Activated CD4-positive, alpha-beta T cell treated with anti-CD3 and anti-CD28 coated beads, Interleukin-2, amount 50 U/mL, for 24 hours (primary cell): ENCODE results near the gene PCYT1A.
"Not testable (repeated sequence)": the region's sequence is repeated elsewhere in the genome, so short reads cannot be mapped to it uniquely, and the experiment has no call there.

Experiments
- DNase-seq, 2 donors: peaks; one replicate each; pipeline ENCODE4 v3.0.0-alpha.2; 2020; ENCODE audit warnings: low read depth in 1 of 2, low spot score in 1 of 2

PCYT1A gene

DNA sequence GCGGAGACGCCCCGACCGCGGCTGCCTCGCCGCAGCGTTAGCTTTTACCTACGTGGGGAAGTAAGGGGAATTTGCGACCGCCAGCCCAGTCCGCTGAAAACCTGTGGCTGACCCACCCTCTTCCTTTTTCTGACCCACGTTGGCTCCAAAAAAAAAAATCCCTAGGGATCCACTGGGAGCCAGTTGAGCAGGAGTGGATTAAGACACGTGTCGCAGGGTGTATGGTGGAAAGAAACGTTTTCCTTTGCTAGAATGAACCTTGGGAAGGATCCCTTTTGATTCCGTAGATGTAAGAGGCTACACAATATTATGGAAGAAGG lies 575 bp upstream of the PCYT1A start:
- no peak for DNase-seq

DNA sequence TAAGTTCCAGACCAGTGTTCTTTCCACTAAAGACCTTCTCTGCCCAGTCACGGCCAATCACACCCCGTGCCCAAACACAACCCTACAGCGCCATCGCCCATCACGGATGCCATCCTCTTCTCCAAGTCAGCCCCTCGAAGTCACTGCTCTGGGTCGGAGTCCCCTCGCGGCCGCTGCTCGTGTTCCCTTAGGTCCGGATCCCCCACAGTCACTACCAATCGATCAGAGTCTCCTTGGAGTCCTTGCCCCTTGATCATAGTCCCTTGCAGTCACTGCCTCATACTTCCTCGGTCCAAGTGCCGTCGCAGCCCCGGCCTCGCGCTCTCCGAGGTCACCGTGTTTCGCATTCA lies 461 bp downstream of the PCYT1A start:
- no peak for DNase-seq

DNA sequence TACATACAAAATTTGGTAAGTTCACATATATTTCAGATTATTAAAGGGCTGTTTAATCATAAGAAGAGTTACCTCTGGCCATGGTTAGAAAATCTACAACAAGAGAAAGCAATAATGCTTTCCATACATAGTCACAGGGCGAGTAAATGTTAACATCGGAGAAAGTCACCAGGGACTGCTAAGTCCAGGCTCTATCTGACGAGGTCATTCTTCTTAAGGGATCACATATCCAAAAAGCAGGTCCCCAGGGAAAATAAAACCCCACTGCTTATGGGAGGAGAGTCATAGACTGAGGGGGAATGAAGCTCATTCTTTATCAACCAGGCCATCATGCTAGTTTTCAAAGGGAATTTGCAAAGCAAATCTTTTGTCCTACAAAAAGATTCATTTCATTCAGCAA lies 3.1 kb downstream of the PCYT1A start:
- DNase-seq = no peak

DNA sequence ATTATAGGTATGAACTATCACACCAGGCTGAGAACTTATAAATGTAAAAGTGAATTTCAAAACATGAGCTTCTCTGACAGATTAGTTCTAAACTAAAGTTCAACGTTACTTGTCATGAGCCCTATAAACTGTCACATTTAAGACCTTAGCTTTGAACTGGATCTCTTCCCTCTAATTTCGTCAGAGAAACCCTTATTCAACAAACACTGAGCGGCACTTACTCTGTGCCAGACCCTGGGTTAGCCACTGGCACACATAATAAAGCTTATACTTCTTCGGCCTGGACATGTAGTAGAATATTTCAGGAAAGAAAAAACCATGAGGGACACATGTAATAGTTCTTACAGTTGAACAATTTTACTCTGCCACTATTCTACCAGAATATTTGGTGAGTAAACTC lies 5.6 kb downstream of the PCYT1A start:
- no peak for DNase-seq

DNA sequence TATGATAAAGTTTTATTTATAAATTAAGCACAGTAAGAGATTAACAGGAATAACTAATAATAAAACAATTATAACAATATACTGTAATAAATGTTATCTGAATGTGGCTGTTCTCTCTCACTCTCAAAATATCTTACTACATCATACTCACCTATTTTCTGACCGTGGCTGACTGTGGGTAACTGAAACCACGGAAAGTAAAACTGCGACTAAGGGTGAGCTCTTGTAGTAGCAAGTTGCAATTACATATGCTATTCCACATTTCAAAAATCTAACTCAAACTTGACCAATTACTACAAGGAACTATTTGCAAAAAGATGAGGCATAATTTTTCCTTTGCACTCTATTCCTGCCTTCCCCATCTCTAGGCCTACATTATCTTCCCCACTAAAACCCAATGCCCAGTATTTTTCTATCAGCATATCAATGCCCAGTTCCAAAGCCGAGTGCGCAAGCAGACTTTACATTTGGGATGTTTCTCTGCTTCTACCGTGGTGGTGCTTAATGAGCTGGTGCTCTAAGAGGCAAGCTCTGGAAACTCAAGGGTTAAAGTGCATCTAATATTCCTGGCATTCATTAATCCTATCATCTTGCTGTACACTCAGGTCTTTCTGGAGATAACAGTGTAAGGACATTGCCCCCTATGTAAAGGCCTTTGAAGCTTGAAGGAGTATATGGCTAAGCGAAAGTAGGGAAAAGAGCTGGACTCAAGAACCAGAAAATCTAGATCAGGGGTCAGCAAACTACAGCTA lies 6.7 kb downstream of the PCYT1A start:
- DNase-seq = no peak

DNA sequence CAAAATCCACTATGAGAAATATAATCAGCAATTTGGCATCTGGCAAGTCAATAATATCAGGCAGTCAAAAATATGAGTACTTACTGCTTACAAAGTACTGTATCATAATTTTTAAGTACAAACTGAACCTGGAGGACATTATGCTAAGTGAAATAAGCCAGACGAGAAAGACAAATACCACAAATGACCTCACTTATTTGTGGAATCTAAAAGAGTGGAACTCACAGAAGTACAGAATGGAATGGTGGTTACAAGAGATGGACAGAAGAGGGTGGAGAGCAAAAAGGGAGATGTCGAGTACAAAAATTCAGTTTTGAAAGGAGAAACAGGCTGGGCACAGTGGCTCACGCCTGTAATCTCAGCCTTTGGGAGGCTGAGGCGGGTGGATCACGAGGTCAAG lies 12.4 kb downstream of the PCYT1A start:
- no peak for DNase-seq

DNA sequence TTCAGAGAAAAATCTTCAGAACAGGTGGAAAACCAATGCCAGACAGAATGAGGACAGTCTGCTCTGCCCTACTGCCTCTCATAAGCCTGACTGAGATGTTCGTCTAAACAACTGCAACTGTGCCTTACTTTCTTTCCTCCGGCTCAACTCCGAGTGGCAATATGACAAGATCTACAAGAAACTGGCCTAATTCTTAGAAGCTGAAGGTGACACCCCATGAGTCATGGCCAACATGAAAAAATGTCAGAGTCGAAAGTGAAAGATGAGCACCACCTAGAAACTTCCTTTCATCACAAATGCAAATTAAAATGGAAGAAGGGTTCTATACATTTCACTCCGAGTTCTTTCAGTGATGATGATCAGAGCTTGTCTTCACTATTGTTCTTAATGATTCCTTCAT lies 12.9 kb downstream of the PCYT1A start:
- DNase-seq = peak in 1 of 2 donors; percentile 75

DNA sequence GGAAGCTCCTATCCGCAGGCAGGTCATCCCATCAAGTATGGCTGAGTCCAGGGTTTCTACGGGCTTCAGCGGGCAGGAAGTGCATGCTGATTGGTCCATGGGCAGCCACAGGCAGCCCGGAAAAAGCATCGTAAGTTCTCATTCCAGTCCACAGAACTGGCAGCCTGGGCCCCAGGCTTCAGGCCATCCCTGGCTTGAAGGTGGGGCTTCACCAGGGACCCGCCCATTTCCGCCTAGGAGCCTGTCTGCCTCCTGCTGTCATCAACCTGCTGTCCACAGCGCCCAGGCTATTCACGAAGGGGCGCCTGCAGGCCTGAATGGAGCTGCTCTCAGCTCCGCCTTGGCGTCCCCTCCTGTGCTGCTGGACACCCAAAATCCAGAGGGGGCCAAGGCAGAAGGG lies 13.9 kb downstream of the PCYT1A start:
- no peak for DNase-seq

DNA sequence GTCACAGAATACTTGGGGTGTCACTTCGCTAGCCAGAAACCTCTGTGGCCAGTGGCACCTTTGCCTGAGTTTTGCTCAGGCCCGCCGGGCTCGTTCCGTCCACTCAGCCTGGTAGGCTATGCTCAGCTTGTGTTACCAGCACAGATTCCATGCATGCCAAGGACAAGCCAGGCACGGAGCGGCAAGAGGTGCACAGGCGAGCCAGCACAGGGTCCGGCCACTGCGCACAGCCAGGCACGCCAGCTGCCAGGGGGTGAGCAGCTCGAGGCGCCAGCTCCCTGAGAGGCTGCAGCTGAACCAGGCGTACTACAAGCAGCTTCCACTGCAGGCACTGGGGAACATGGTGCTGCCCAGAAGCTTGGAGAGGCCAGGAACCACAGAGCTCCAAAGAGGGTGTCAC lies 14.7 kb downstream of the PCYT1A start:
- DNase-seq = no peak

DNA sequence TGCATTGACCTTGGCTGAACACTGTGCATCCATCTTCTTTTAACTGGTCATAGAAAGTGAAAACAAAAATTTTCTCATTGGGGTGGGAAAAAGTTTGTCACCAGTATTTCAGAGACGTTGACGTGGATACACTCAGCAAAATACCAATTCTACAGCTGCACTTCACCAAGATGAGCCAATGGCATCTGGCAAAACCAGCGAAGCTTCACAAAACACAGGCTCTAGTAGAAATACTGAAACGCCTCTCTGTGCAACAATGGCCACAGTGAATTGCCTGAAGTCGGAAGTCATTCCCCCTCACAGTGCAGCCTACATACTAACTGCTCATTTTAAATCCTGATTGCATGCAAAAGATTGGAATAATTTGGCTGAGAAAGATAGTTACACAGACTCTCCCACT lies 17.0 kb downstream of the PCYT1A start:
- DNase-seq = no peak

DNA sequence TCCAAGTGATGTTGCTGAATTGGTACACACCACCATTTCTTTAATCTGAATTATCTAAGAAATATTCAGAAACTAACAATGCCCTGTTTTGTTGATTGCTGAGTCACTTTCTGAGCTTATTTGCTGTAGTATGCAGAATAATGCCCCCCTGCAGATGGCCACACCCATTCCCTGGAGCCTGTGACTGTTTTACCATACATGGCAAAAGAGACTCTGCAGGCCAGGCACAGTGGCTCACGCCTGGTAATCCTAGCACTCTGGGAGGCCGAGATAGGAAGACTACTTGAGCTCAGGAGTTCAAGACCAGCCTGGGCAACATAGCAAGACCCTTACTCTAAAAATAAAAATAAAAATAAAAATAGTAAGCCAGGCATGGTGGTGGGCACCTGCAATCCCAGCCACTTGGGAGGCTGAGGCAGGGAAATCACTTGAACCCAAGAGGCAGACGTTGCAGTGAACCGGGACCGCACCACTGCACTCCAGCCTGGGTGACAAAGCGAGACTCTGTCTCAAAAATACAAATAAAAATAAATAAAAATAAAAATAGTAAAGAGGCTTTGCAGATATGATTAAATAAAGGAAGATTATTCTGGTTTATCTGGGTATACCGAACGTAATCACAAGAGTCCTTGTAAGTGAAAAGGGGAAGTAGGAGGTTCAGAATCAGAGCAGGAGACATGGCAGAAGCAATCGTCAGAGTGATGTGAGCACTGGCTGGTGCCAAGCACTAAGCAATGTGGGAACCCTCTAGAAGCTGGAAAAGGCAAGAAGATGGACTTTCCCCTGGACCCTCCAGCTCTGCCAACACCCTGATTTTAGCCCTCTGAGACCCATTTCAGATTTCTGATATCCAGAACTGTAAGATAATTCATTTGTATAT lies 19.0 kb downstream of the PCYT1A start:
- no peak for DNase-seq

DNA sequence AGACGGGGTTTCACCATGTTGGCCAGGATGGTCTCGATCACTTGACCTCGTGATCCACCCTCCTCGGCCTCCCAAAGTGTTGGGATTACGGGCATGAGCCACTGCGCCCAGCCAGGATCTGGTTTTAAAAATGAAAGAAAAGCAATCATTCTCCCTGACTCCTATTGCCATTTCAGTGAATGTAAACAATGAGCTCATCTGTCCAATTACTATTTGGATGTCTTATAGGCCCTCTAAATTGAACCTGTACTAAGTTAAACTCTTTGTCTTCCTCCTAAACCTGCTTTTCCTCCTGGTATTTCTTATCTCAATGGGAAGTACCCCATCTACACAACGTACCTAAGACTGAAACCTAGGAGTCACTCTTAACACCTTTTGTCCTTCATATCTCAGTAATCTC lies 23.7 kb downstream of the PCYT1A start:
- no peak for DNase-seq

DNA sequence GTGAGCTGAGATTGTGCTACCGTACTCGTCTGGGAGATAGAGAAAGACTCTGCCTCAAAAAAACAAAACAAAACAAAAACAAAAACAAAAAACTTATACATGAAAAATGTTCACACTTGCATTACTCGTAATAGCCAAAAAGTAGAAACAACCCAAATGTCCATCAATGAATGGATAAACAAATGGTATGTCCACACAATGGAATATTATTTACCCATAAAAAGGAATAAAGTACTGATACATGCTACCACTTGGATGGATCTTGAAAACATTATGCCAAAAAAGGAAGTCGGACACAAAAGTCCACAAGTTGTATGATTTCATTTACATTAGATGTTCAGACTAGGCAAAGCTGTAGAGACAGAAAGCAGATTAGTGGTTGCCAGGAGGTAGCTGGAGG lies 26.7 kb downstream of the PCYT1A start:
- no peak for DNase-seq

DNA sequence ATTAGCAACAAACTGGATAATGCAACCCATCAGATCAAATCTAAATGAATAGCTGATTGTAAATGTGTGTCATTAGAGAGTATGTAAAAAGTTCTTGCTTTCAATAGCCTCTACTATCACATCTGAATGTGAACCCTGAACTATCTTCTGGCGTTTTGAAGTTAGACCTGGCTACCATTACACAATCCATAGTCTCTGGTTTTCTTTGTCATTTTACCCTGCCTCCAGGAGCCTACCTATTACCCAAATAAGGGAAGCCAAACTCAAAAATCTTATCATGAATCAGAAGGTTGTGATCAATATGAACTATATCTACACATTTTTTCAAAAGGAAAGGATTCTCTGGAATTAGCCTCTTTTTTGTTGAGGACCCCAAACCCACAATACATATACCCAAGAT lies 31.8 kb downstream of the PCYT1A start:
- no peak for DNase-seq

DNA sequence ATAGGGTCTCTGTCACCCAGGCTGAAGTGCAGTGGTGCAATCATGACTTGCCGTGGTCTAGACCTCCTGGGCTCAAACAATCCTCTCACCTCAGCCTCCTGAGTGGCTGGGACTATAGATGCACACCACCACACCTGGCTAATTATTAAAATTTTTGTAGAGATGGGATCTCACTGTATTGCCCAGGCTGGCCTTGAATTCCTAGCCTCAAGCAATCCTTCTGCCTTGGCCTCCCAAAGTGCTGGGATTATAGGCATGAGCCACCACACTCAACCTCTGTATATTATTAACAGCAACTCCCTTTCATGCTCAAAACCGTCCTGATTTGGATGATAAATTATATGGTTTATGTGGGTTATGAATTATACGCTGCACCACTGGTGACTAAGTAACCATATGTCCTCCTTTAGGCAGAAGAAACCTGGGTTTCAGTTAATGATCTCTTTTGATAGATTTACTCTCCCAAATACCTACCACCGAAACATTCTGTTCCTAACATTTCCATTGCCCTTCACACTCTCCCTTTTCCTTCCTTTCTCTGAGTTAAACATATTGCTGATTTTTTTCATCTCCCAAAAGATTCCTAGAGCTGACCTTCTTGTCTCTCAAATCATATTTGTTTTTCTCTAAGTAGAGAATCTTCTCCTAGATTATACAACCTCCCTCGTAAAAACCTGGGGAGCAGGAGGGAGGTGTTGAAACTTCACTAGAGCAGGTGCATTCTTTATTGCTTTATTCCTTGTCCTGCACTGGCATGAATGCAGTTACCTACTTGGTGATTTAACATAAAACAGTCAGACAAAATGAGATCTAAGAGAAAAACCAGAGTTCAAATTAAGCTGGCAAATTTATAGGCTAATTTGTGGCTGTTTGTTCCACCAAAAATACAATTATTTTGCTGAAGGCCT lies 32.9 kb downstream of the PCYT1A start:
- no peak for DNase-seq

DNA sequence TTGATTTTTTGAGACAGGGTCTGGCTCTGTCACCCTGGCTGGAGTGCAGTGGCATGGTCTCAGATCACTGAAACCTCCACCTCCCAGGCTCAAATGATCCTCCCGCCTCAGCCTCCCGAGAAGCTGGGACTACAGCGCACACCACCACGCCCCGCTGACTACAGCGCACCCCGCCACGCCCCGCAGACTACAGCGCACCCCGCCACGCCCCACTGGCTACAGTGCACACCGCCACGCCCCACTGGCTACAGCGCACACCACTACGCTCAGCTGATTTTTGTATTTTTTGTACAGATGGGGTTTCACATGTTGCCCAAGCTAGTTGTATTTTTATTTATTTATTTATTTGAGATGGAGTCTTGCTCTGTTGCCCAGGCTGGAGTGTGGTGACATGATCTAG lies 35.6 kb downstream of the PCYT1A start:
- DNase-seq = no peak

DNA sequence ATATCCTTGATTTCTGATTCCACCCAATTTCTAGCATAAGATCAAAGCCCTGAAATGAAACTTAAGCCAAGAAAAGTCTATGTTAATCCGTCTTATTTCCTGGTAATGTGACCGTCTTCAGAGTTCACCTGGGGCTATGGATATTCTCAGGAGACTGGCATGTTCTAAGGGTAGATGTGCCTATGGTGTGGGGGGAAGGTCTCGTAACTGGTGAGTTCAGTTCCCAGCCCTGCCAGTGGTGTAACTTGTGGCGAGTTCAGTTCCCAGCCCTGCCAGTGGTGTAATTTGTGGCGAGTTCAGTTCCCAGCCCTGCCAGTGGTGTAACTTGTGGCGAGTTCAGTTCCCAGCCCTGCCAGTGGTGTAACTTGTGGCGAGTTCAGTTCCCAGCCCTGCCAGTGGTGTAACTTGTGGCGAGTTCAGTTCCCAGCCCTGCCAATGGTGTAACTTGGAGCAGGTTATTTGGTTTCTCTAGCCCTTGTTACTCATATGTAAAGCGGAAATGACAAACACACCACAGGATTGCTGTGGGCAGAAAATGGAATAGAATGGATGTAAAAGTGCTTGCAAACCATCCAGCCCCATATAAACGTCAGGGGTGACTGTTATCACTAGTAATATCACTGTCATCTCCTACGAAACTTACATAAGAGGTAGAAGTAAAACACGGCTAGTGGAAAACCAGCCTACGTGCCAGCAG lies 40.8 kb downstream of the PCYT1A start:
- DNase-seq = no peak

DNA sequence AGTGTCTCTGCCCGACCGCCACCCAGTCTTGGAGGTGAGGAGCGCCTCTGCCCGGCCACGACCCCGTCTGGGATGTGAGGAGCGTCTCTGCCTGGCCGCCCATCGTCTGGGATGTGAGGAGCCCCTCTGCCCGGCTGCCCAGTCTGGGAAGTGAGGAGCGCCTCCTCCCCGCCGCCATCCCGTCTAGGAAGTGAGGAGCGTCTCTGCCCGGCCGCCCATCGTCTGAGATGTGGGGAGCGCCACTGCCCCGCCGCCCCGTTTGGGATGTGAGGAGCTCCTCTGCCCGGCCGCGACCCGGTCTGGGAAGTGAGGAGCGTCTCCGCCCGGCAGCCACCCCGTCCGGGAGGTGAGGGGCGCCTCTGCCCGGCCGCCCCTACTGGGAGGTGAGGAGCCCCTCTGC lies 43.4 kb downstream of the PCYT1A start:
- not testable (repeated sequence) for DNase-seq

DNA sequence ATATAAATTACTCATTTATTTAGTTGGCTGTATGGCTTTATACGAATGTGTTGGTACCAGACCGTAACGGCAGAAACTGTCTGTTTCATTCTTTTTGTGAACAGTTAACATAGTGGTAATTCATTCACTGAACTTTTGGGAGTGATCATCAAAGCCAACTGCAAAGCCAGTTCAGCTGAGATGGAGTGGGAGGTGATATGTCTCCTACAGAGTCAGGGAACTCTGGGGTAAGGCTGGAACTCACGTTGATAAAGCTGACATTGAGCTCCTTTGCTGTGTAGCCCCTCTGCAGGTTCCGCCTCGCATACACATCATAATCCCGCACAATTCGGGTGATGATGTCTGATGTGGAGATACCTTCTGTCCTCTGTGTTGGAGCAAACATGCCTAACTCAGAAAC lies 45.8 kb downstream of the PCYT1A start:
- no peak for DNase-seq

DNA sequence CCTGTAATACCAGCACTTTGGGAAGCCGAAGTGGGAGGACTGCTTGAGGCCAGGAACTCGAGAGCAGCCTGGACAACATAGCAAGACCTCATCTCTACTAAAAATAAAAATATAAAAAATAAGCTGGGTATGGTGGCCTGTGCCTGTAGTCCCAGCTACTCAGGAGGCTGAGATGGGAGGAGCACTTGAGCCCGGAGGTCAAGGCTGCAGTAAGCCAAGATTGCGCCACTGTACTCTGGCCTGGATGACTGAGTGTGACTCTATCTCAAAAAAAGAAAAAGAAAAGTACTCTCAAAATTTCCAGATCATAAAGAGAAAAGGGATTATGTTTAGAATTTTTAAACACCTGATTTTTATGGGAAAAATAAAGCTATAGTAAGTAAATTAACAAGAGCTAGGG lies 47.1 kb downstream of the PCYT1A start:
- DNase-seq = no peak
